Measurements from ENCODE around the gene RBM33.

- TF ChIP-seq YY1 (IDR thresholded peaks at IDR 0.05; ENCODE audit: insufficient read depth, insufficient read length) (no peak), ZNF274 (IDR thresholded peaks at IDR 0.05; ENCODE audit: low read depth, low read length) (no peak)
These were observed 31.6 kb downstream of the RBM33 start for GRCh38 chr7:155676052-155676451.

Measured in NT2/D1 (cell line).